H54 (cell line): ENCODE data around the gene GARNL3.

Experiments used
- DNase-seq: peaks from one replicate; pipeline ENCODE4 v3.0.0; 2011; ENCODE audit warnings: low spot score, mixed read lengths; ENCODE audit not compliant: insufficient read length
- FAIRE-seq: peaks from 3 replicates; lab custom pipeline; 2011; peaks lifted over from hg19 to GRCh38; lab: Jason Lieb, UNC
- POLR2A ChIP-seq: IDR thresholded peaks from 2 replicates; pipeline ENCODE4 v1.6.1; 2011; ENCODE audit warnings: low read depth, mild to moderate bottlenecking, low read length

The GARNL3 gene, protein sequence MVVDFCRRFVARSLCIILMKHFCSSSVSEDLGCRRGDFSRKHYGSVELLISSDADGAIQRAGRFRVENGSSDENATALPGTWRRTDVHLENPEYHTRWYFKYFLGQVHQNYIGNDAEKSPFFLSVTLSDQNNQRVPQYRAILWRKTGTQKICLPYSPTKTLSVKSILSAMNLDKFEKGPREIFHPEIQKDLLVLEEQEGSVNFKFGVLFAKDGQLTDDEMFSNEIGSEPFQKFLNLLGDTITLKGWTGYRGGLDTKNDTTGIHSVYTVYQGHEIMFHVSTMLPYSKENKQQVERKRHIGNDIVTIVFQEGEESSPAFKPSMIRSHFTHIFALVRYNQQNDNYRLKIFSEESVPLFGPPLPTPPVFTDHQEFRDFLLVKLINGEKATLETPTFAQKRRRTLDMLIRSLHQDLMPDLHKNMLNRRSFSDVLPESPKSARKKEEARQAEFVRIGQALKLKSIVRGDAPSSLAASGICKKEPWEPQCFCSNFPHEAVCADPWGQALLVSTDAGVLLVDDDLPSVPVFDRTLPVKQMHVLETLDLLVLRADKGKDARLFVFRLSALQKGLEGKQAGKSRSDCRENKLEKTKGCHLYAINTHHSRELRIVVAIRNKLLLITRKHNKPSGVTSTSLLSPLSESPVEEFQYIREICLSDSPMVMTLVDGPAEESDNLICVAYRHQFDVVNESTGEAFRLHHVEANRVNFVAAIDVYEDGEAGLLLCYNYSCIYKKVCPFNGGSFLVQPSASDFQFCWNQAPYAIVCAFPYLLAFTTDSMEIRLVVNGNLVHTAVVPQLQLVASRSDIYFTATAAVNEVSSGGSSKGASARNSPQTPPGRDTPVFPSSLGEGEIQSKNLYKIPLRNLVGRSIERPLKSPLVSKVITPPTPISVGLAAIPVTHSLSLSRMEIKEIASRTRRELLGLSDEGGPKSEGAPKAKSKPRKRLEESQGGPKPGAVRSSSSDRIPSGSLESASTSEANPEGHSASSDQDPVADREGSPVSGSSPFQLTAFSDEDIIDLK

DNA sequence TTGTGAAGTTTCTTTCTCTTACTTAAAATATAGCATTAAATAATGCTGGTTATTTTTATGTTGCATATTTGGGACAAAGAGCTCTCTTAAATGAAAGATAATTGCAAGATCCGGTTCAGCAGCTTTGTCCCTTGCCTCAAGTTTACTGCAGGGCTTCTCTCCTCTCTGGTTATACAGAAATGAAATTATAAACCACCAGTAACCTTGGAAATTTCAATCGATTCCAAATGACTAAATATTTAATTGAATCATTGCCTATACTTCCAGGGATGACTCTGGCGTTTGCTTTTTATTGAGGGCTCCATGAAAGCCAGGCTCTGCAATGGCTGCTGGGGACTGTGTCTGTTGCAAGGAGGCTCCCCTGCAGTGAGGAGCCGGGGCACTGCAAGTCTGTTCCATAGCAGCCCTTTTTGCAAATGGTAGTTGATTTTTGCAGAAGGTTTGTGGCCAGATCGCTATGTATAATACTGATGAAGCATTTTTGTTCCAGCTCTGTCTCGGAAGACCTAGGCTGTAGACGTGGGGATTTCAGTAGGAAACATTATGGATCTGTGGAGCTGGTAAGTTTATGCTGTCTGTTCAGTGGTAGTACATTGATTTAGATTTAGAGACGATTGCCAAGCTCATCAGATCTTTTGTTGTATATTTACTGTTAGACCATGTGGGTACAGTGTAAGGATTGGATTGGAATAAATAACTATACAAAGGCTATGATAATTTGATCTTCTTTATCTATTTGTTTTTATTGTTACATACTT is at the start of gene GARNL3:
Gene GARNL3 (plus strand): TSS at position 313 of the 758 bp plus-strand sequence. CDS start 104 bp downstream, at position 417.
- peak; percentile 11 for FAIRE-seq
- no peak for TF ChIP-seq POLR2A
- no peak for DNase-seq

DNA sequence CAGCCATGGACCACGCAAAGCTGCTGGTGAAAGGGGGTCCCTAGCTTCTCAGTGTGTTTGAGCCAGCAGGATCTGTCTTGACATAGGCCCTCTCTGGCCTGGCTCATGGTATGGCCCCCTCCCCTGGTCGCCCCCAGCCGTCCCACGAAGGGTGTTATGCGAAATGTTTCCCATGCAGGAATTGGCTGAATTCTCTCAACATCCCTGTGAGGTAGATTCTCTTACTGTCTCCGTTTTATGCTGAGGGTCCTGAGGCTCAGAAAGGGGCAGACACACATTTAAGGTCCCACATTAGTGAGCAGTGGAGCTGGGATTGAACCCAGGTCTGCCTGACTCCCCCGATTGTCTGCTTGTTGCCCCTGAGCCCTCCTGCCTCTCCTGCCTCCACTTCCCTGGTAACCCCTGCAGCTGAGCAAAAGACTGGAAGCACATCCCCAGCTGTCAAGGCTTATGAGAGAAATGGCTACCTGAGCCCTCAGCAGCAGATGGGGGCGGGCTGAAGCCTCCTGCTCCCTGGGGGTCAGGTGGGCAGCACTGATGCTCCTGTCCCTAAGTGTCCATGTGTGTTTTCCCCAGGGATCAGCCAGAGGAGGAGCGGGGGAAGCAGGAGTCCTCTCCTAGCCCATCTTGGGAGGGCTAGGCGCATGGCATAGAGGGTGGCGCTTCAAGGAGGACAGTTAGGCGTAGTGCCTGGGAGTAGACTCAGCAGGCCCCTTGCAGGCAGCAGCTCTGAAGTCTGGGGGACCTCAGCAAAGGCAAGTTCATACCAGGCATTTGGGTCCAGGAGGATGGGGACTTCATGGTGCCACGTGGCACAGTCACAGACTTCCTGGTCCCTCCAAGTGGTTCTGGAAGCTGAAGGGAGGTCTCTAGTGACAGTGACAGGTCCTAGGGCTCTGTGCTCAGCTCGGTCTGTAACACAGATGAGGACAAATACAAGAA is 49.0 kb upstream of the GARNL3 start:
- DNase-seq (no peak), FAIRE-seq (no peak)
- TF ChIP-seq POLR2A = no peak

DNA sequence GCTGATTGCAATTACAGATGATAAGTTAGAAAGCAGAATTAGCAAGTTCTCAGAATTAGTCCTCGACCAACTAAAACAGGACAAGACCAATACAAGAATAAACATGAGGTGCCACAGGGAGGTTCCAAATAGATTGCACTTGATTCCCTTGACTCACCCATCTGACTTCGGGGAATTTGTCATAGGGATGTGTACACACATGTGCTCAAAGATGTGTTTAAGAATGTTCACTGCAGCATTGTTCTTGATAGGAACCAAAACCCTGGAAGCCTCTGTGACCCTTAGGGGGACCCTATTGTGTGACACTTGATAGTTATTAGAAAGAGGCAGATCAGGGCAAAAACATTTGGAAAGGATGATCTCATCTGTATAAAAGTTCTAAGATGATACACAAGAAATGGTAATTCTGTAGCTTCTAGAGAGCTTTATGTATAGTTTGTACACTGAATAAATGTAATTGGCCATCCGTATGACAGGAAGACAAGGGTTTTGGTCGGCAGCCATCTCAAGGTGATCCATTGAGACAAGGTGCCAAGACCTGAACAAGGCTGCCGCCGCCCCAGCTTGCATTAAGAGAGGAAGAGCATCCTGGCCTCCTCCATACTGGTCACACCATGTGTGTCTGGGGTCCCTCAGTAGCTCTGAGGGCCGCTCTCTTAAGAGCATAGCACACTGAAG is 48.2 kb upstream of the GARNL3 start:
- no peak for TF ChIP-seq POLR2A
- DNase-seq (no peak), FAIRE-seq (no peak)

DNA sequence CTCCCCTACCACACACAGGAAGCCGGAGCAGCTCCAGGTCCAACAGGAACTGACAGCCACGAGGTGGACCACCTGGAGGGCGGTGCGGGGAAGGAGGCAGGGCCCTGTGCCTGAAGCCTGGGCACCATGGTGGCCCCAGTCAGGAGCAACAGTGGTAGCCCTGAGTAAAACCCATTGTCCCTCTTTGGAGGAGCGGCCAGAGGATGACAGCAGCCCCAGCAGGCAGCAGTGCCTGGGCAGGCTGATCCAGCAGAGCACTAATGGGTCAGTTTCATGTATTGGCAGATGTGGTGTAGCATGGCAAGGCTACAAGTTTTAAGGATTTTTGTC is 47.7 kb upstream of the GARNL3 start:
- FAIRE-seq = no peak

DNA sequence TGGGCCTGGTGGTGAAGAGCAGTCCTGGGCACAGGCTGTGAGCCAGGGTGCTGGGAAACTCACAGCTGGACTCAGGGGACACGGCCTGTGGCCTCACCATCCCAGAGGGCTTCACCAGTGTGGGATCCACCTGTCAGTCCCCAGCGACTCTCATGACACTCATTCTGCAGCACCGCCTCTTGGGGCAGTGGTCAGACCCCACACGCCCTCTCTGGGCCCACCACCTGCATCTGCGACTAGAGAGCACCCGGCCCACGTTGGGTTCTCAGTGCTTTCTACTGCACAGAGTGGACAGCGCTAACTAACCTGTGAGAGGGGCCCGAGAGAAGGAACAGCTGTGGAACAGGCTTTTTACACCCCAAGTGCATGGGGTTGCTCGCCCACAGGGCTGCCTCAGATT is 45.8 kb upstream of the GARNL3 start:
- no peak for TF ChIP-seq POLR2A
- FAIRE-seq = no peak

More for the DNA sequence above, 47.7 kb upstream of the GARNL3 start:
- DNase-seq = no peak
- no peak for TF ChIP-seq POLR2A

DNA sequence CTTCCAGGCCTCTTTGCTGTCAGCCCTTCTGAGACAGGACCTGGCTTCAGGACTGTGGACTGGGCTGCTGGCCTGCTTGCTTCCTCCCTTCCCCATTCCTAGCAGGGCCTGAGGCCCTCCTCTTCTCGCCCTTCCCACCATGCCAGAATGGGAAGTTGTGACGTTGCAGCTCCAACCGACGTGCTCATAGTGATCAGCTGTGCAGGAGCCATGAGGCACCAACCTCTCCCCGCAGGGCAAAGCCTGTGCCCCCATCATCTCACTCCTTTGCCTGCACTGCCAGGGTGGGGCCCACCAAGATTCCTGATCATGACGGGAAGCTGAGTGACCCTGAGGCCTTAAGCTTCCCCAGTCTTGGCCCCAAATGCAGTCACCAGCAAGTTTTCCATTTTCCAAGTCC is 45.1 kb upstream of the GARNL3 start:
- no peak for DNase-seq
- no peak for TF ChIP-seq POLR2A
- FAIRE-seq = no peak

More for the DNA sequence above, 45.8 kb upstream of the GARNL3 start:
- no peak for DNase-seq

DNA sequence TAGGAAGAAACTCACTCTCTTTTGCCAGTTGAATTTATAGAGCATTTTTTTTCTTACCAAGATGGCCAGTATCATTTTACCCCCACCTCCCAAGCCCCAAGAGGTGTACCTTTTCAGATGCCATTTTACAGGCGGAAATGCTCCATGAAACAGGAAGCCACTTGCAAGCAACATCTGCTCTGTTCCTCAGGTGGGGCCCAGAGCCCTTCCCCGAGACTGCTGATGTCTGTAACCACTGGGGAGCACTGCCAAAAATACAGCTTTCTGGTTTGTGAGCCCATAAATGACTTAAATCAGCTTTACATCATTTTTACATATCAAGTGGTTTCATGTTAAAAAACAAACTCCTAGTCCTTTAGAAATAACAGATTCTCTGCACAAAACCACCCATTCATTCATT is 42.9 kb upstream of the GARNL3 start:
- TF ChIP-seq POLR2A = no peak
- DNase-seq = no peak
- FAIRE-seq = no peak

DNA sequence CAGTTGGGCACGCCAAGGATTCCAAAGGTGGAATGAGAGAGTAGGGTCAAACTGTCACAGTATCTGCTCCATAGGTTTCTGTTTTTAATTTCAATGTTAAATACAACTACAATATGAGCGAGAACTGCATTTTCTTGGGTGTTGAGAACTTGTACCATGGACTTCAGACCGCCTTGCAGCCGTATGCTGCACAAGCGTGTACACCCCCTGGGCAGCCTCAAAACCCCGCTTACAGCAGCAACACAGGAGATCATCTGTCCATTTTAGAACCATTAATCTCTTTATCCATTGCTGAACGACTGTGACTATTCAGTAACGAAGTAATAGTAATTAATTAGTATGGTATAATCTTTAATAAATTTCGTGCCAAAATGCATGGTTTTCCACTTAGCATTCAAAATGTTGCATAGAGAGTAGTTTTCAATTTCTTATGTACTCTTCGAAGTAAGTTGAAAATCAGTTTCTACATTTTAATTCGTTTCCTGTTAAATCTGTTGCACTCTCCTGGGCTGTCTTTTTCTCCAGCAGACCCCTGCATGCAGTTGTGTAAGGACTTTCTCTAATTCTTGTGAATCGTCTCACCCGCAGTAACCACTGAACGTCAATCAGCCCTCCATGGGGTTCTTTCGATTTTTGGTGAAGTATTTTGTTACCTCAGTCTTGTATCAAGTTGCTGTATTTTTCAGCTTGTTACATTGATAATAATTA is 42.0 kb upstream of the GARNL3 start:
- no peak for FAIRE-seq
- DNase-seq = no peak
- no peak for TF ChIP-seq POLR2A

DNA sequence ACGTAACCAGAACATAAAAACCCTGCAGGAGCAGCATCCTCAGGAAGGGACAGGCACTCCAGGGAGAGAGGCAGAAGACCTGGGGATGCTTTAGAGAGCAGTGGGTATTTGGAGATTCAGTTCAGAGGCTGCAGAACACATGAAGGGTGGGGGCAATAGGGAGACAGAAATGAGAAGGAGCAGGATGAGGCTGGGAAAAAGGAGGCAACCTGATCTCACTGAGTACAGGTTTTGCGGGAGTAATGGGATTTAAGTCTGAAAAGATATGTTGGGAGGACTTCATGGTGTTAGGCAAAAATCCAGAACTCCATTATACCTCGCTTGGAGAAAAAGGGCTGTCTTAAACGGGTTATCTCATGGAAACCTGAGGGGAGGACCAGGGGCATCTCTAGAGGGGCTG is 41.3 kb upstream of the GARNL3 start:
- DNase-seq = no peak
- TF ChIP-seq POLR2A = no peak
- FAIRE-seq = no peak

DNA sequence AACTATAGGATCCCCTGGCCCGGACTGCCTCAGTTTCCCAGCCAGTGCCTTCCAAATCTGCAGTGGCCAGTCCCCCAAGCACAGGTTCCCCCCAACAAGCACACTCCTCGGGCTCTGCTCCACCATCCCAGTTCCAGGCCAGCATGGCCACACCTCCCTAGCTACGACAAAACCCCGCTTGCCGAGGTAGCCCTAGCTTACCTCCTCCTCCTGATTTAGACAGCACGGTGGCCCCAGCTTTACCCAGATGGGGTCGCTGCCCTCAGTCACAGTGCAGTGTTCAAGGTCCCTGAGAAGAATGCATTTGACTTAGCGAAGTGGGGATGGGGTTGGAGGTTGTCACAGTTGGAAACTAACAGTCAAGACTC is 40.8 kb upstream of the GARNL3 start:
- DNase-seq (no peak), FAIRE-seq (no peak)
- TF ChIP-seq POLR2A = no peak

DNA sequence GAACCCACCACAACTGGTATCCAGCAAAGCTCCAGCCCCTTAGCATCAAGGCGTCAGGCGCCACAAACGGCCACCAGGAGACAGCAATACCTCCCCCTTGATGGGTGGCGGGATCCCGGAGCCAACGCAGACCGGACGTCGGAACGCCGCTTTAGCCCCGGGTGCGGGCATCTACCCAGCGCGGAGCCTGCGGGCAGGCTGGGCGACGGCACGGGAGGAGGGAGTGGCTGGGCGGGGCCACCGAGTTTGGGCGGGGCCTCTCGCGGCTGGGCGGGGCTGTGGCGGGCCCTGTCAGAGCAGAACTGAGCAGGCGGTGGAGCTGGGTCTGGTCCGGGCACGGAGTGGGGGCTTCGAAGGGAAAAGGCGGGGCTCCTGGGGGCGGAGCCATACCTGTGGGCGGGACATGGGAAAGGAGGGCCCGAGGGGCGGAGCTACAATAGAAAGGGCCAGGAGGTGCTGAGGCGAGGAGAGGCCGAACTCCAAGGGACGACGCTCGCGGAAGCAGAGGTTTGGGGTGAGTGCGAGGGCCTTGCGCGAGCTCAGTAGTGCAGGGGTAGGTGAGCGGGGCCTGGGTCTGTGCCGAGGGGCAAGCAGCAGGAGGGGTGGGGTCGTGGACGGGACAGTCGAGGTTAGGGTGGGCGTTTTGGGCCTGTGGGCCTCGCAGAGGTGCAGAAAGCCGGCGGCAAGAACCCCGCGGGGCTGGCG is 40.2 kb upstream of the GARNL3 start:
- no peak for TF ChIP-seq POLR2A
- no peak for FAIRE-seq
- peak; percentile 89 for DNase-seq
